HEK293T (cell line): ENCODE measurements around the gene TMEM178B.

ENCODE experiments used
- ARNT ChIP-seq: fragments of 450-650 bp; IDR thresholded peaks from 2 replicates; pipeline ENCODE4 v1.6.1; 2017; ENCODE audit warnings: mild to moderate bottlenecking
- CTBP1 ChIP-seq: fragments of 450-650 bp; IDR thresholded peaks from 2 replicates; pipeline ENCODE4 v1.6.1; 2016; ENCODE audit warnings: borderline replicate concordance
- ELF4 ChIP-seq: fragments of 450-650 bp; IDR thresholded peaks from 2 replicates; pipeline ENCODE4 v1.6.1; 2017; ENCODE audit warnings: antibody characterized with exemption
- FOXA1 ChIP-seq: fragments of 450-650 bp; IDR thresholded peaks from 2 replicates; pipeline ENCODE4 v1.6.1; 2016; ENCODE audit warnings: mild to moderate bottlenecking
- FOXK2 ChIP-seq: fragments of 450-650 bp; IDR thresholded peaks from 2 replicates; pipeline ENCODE4 v1.6.1; 2016; ENCODE audit warnings: mild to moderate bottlenecking
- FOXM1 ChIP-seq: fragments of 450-650 bp; IDR thresholded peaks from 2 replicates; pipeline ENCODE4 v1.6.1; 2017; ENCODE audit warnings: mild to moderate bottlenecking, borderline replicate concordance
- L3MBTL2 ChIP-seq: fragments of 450-650 bp; conservative IDR thresholded peaks from 2 replicates; pipeline ENCODE4 v1.6.1; 2016; ENCODE audit warnings: mild to moderate bottlenecking
- SP1 ChIP-seq: fragments of 450-650 bp; IDR thresholded peaks from 2 replicates; pipeline ENCODE4 v1.6.1; 2017
- SUZ12 ChIP-seq: fragments of 450-650 bp; IDR thresholded peaks from 2 replicates; pipeline ENCODE4 v1.6.1; 2016; ENCODE audit warnings: mild to moderate bottlenecking

DNA sequence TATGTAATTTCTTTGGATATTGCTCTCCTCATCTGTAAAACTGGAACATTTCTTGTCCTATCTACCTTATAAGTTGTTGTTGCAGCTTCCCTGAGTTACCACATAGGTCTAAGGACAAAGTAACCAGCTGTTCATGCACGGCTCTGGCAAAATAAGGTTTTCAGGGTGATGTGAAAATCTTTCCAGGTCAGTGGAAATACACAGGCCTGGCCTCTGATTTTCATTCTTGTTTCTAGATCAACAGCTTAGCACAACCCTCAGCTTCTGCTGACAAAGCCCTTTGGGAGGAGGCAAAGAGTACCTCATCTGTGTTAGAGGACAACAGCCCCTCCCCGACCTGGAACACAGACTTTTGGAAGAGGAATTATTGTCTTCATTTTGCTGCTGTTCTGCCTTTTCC, 359.8 kb downstream of the TMEM178B start:
- TF ChIP-seq SUZ12 (no peak), L3MBTL2 (no peak), ARNT (no peak), FOXA1 (no peak), CTBP1 (no peak), SP1 (no peak), FOXM1 (no peak), FOXK2 (no peak), ELF4 (no peak)
